Smooth muscle cell (in vitro differentiated cells): ENCODE data around the gene SPHKAP. TPM values are rescaled to one million over a fixed set of nuclear protein-coding genes. Genes with fewer than 3 reads are reported as not detected.

ENCODE experiments used
- DNase-seq: peaks from one replicate; lab custom pipeline; 2025; ENCODE audit not compliant: unreplicated experiment; lab: John Stamatoyannopoulos, UW
- H2AFZ ChIP-seq: fragments of 200-600 bp; sonication (generic); 2 replicates; pipeline ENCODE4 v1.6.0; 2016; ENCODE audit warnings: antibody characterized with exemption, low read depth, mild to moderate bottlenecking
- H3F3A ChIP-seq: fragments of 200-600 bp; sonication (generic); 2 replicates; pipeline ENCODE4 v1.6.0; 2017; ENCODE audit warnings: antibody characterized with exemption, low read depth
- H3K27ac ChIP-seq: fragments of 200-600 bp; sonication (generic); 2 replicates; pipeline ENCODE4 v1.5.1; 2016; ENCODE audit warnings: low read depth, mild to moderate bottlenecking
- H3K27me3 ChIP-seq: fragments of 200-600 bp; sonication (generic); 2 replicates; pipeline ENCODE4 v1.6.1; 2016; ENCODE audit warnings: low read depth, mild to moderate bottlenecking
- H3K36me3 ChIP-seq: fragments of 200-600 bp; sonication (generic); 2 replicates; pipeline ENCODE4 v1.5.1; 2016; ENCODE audit warnings: low read depth
- H3K4me1 ChIP-seq: fragments of 200-600 bp; sonication (generic); 2 replicates; pipeline ENCODE4 v1.5.1; 2016; ENCODE audit warnings: low read depth
- H3K4me2 ChIP-seq: fragments of 200-600 bp; sonication (generic); 2 replicates; pipeline ENCODE4 v1.6.0; 2016; ENCODE audit warnings: mild to moderate bottlenecking
- H3K4me3 ChIP-seq: fragments of 200-600 bp; sonication (generic); 2 replicates; pipeline ENCODE4 v1.5.1; 2016; ENCODE audit warnings: mild to moderate bottlenecking
- H3K79me2 ChIP-seq: fragments of 200-600 bp; sonication (generic); 2 replicates; pipeline ENCODE4 v1.6.0; 2016; ENCODE audit warnings: low read depth, mild to moderate bottlenecking
- H3K9ac ChIP-seq: fragments of 200-600 bp; sonication (generic); 2 replicates; pipeline ENCODE4 v1.6.0; 2016; ENCODE audit warnings: low read depth
- H3K9me3 ChIP-seq: fragments of 200-600 bp; sonication (generic); replicated peaks from 2 replicates; pipeline ENCODE4 v1.5.1; 2016; ENCODE audit warnings: low read depth
- H4K20me1 ChIP-seq: fragments of 200-600 bp; sonication (generic); 2 replicates; pipeline ENCODE4 v1.6.0; 2016; ENCODE audit warnings: low read depth
- WGBS: methylation state at CpG from one replicate; pipeline ENCODE4 v1.1.7; 2016; ENCODE audit warnings: low lambda C conversion rate; 5-methylcytosine and 5-hydroxymethylcytosine counted together
- polyA plus RNA-seq: library from polyadenylated mRNA; unstranded; fragments of >200 nt; fragmentation: Nextera tagmentation; extraction: Ambion mirVana; gene quantifications from 2 replicates; pipeline ENCODE4 v1.2.1, GENCODE V29; 2016
- total RNA-seq: library from RNA; depleted of rRNA; stranded (reverse); fragments of >200 nt; gene quantifications from 2 replicates; pipeline ENCODE4 v1.2.3, GENCODE V29; 2014
- TF ChIP-seq, protein P1 (sequence below): fragments of 200-600 bp; sonication (generic); IDR thresholded peaks from 2 replicates; pipeline ENCODE4 v1.5.1; 2017; ENCODE audit warnings: borderline replicate concordance, mild to moderate bottlenecking, antibody characterized with exemption; ENCODE audit not compliant: insufficient read depth, poor library complexity, severe bottlenecking

Gene SPHKAP
- total and polyA plus RNA-seq, 2 experiments from 2014 or later = not detected

DNA sequence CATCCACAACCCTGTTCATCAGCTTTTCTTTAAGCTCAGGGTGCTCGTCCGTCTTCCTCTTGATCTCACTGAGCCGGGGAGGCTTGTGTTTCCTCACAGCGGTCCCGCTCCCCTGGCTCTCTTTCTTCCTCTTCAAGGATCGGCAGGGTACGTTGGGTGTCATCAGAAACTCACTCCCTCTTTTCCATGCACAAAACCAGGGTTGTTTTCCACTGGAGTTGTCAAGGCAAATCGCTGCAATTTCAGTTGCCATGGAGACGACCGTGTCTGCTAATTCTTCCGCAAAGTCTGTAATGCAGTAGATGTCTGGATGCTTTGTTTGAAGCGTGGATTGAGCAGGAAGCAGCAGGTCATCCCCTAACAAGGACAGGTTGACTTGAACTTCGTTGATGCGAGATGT, 163.7 kb downstream of the SPHKAP start:
- Histone ChIP-seq H3K9ac (no peak overlapping the region), H3K27ac (no peak overlapping the region), H3K79me2 (no peaks in the 10 kb centered on the region), H2AFZ (no peak overlapping the region), H3K4me2 (no peak overlapping the region), H3K27me3 (no peaks in the 10 kb centered on the region), H4K20me1 (no peaks in the 10 kb centered on the region), H3F3A (no peaks in the 10 kb centered on the region), H3K4me3 (no peak overlapping the region), H3K36me3 (no peaks in the 10 kb centered on the region), H3K9me3 (no peaks in the 10 kb centered on the region), H3K4me1 (no peaks in the 10 kb centered on the region)
- WGBS = 92% methylated on average over 14 of the region's 14 CpGs
- DNase-seq = no peak
- TF ChIP-seq, protein P1, sequence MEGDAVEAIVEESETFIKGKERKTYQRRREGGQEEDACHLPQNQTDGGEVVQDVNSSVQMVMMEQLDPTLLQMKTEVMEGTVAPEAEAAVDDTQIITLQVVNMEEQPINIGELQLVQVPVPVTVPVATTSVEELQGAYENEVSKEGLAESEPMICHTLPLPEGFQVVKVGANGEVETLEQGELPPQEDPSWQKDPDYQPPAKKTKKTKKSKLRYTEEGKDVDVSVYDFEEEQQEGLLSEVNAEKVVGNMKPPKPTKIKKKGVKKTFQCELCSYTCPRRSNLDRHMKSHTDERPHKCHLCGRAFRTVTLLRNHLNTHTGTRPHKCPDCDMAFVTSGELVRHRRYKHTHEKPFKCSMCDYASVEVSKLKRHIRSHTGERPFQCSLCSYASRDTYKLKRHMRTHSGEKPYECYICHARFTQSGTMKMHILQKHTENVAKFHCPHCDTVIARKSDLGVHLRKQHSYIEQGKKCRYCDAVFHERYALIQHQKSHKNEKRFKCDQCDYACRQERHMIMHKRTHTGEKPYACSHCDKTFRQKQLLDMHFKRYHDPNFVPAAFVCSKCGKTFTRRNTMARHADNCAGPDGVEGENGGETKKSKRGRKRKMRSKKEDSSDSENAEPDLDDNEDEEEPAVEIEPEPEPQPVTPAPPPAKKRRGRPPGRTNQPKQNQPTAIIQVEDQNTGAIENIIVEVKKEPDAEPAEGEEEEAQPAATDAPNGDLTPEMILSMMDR = no peak

DNA sequence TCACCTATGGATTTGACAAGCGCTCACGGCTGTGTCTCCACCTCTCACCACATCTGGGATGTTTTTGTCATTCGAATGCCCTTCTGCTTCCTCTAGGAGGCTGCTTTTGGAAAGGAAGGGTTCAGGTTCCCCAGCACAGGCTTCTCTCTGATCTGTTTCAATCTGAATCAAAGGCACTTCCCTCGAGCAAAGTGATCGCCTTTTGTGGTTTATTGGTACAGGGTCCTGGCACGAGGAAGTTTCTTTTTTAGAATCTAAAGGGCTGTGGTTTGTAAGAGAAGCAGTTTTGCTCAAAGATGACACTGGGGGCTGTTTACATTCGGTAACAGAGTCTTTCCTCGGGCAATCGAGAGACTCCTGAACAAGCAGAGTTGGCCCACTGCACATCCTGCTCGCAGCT, 165.1 kb downstream of the SPHKAP start:
- Histone ChIP-seq H3K27ac (no peak overlapping the region), H3K79me2 (no peaks in the 10 kb centered on the region), H3F3A (no peaks in the 10 kb centered on the region), H3K4me1 (no peaks in the 10 kb centered on the region), H3K4me3 (no peak overlapping the region), H3K27me3 (no peaks in the 10 kb centered on the region), H3K9me3 (no peaks in the 10 kb centered on the region), H4K20me1 (no peaks in the 10 kb centered on the region), H3K4me2 (no peak overlapping the region), H3K9ac (no peak overlapping the region), H2AFZ (no peak overlapping the region), H3K36me3 (no peaks in the 10 kb centered on the region)
- no peak for DNase-seq
- 67% methylated on average over 10 of the region's 10 CpGs for WGBS
- TF ChIP-seq, protein P1 = no peak

DNA sequence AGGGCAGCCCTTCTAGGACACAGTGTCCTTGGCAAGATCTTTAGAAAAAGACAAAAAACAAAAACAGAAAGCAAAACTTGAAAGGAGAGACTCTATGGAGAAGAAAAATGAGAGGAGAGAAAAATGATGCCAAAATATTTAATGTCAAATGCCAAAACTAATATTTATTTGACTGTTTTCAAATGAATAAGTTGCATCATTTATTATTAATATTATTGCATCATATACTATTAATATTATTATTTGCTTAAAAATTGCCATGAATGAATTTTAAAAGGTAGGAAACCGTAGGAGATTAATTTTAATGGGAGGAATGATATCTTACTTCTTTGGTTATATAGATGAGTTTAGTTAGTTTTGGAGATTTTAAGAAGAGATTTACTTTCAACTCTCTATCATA, 165.7 kb downstream of the SPHKAP start:
- no peaks in the 10 kb centered on the region for H3K4me1 ChIP-seq
- no peak overlapping the region for H2AFZ ChIP-seq
- no peak overlapping the region for H3K4me3 ChIP-seq
- no peak overlapping the region for H3K4me2 ChIP-seq
- TF ChIP-seq, protein P1 = no peak
- H4K20me1 ChIP-seq = no peaks in the 10 kb centered on the region
- H3F3A ChIP-seq = no peaks in the 10 kb centered on the region
- H3K9me3 ChIP-seq = no peaks in the 10 kb centered on the region
- no peak for DNase-seq
- H3K36me3 ChIP-seq = no peaks in the 10 kb centered on the region
- no peak overlapping the region for H3K9ac ChIP-seq
- 86% methylated on average over 1 of the region's 1 CpG for WGBS
- no peaks in the 10 kb centered on the region for H3K79me2 ChIP-seq
- no peaks in the 10 kb centered on the region for H3K27me3 ChIP-seq
- H3K27ac ChIP-seq = no peak overlapping the region

DNA sequence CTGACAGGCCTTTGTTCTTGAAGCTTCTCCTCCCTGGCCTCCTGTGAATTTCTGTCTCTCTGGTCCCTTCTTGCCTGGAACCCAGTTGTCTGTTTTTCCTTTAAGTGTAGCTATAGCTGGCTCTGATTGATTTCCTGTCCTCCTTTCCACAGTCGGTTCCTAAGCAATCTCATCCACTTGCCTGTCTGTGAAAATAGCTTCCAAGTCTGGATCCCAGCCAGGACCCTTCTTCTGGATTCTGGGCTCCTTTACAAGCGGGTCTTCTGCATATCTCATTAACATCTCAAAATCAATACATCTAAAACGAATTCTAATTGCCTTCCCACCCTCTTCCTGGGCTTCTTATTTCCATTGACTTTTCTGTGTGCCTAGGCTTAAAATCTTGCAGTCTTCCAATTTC, 185.1 kb downstream of the SPHKAP start:
- no peak overlapping the region for H3K4me2 ChIP-seq
- TF ChIP-seq, protein P1 = no peak

More for the DNA sequence above, 185.1 kb downstream of the SPHKAP start:
- 62% methylated on average over 3 of the region's 3 CpGs for WGBS
- H2AFZ ChIP-seq = no peak overlapping the region
- no peak overlapping the region for H3K4me3 ChIP-seq
- no peaks in the 10 kb centered on the region for H3F3A ChIP-seq
- H3K27ac ChIP-seq = no peak overlapping the region
- no peaks in the 10 kb centered on the region for H3K79me2 ChIP-seq
- H3K9ac ChIP-seq = no peak overlapping the region
- H3K36me3 ChIP-seq = no peaks in the 10 kb centered on the region
- peaks cover 9% of the 10 kb centered on the region for H3K4me1 ChIP-seq
- no peak for DNase-seq
- H4K20me1 ChIP-seq = no peaks in the 10 kb centered on the region
- no peaks in the 10 kb centered on the region for H3K27me3 ChIP-seq
- no peaks in the 10 kb centered on the region for H3K9me3 ChIP-seq
